Skeletal muscle satellite cell (primary cell): ENCODE data around the gene GRIN2A.

Source experiments
- H3K27me3 ChIP-seq: 2 replicates; pipeline ENCODE4 v1.7.0; 2013; ENCODE audit warnings: low read length; ENCODE audit not compliant: control insufficient read depth, insufficient read depth
- H3K36me3 ChIP-seq: 2 replicates; pipeline ENCODE4 v1.7.0; 2013; ENCODE audit warnings: mild to moderate bottlenecking, control low read depth, low read length; ENCODE audit not compliant: insufficient read depth
- H3K4me1 ChIP-seq: 2 replicates; pipeline ENCODE4 v1.7.0; 2013; ENCODE audit warnings: low read length; ENCODE audit not compliant: control insufficient read depth, insufficient read depth
- H3K4me2 ChIP-seq: 2 replicates; pipeline ENCODE4 v1.7.0; 2013; ENCODE audit warnings: mild to moderate bottlenecking, low read length
- H3K4me3 ChIP-seq: 2 replicates; pipeline ENCODE4 v1.7.0; 2013; ENCODE audit warnings: low read length
- H3K9ac ChIP-seq: 2 replicates; pipeline ENCODE4 v1.7.0; 2013; ENCODE audit warnings: mild to moderate bottlenecking, low read depth, low read length, moderate library complexity
- H3K9me3 ChIP-seq: replicated peaks from 2 replicates; pipeline ENCODE4 v1.7.0; 2013; ENCODE audit warnings: mild to moderate bottlenecking, control low read depth, low read length

GRIN2A gene

DNA sequence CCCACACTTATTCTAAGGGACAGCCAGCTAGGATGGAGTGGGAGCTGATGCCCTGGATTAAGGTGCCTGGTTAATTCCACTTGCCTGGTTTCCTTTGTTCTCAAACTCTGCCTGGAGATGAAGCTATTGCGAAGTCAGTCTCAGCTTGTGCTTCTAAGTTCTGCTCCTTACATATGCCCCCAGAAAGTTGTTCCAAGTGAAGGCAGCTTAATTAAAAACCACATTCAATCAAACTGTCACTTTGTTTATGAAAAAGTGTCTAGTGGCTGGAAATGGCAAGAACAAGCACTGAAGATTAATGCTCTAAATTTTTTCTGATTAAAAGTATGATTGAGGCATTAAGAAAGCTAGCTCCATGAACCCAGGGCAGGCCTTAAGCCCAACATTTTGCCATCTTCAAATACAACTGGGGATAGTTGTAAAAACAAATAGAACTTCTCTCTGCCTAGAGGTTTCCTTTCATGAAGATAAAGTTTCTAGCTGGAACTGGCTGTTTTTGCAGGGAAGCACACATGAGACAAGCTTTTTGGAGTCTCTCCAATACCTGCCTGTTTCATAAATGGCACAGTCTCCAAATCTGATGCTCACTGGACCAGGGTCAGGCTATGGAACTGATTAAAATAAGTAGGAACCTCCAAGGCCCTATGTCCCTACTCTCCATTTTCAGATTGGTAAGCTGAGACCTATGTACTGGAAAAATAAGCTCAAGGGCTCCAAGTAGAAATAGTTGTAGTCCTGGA lies 100.9 kb downstream of the GRIN2A start:
- Histone ChIP-seq H3K9me3 (peaks cover 10% of the 10 kb centered on the region), H3K27me3 (no peaks in the 10 kb centered on the region), H3K36me3 (no peaks in the 10 kb centered on the region), H3K4me2 (no peak overlapping the region), H3K9ac (no peak overlapping the region), H3K4me1 (no peaks in the 10 kb centered on the region), H3K4me3 (no peak overlapping the region)

DNA sequence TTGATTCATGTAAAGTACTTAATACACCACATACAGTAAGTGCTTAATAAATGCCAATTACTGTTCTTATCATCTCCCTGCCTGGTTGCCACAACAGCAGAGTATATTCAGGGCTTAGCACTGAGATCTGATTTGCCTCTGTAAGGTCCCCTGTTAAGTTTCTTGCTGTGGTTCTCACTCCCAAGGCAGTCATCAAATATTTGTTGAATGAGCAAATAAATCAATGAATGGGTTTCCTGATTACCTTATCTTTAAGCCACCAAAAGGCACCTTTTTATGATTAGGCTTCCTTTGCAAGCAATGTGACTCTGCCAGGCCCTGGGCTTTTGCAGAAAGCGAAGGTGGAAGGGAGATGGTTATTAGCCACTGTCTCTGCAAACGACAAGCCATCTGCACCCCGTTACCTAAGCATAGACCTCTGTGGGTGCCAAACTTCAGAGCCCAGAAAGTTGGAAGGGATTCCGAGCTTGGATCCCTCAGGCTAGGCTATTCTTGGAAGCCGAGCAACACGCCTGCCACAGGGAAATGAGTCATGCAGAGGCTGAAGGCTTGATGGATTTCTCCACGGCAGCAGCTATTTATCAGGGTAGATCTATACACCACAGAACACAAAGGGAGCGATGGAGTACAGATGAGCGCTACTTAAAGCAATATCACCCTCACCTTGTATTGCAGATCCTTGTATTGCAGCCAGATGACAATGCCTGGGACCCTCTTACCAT lies 102.0 kb downstream of the GRIN2A start:
- H3K36me3 ChIP-seq, result no peaks in the 10 kb centered on the region
- H3K9me3 ChIP-seq, result peaks cover 10% of the 10 kb centered on the region
- no peaks in the 10 kb centered on the region for H3K4me1 ChIP-seq
- H3K4me2 ChIP-seq, result no peak overlapping the region
- no peaks in the 10 kb centered on the region for H3K27me3 ChIP-seq
- H3K9ac ChIP-seq, result no peak overlapping the region
- no peak overlapping the region for H3K4me3 ChIP-seq

DNA sequence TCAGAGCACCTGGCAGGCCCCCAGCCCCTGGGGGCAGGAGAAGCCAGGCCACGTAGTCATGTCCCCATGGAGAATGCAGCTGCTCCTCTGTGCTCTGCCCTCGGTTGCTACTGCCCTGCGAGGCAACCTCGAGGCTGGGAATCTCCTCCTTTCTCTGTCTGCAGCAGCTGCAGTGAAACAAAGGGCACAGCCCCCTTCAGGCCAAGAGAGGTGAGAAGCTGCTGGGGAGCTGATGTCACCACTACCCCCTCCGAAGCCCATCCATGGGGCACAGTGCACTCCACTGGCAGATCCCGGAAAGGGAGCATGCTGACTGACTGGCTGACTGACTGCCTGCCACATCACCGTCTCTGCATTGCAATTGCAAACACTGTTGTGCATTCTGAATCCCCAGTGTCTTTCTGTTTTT lies 103.7 kb downstream of the GRIN2A start:
- H3K36me3 ChIP-seq, result no peaks in the 10 kb centered on the region
- H3K27me3 ChIP-seq, result no peaks in the 10 kb centered on the region
- no peak overlapping the region for H3K4me2 ChIP-seq
- no peak overlapping the region for H3K9ac ChIP-seq
- no peak overlapping the region for H3K4me3 ChIP-seq
- H3K4me1 ChIP-seq, result no peaks in the 10 kb centered on the region
- H3K9me3 ChIP-seq, result peaks cover 10% of the 10 kb centered on the region

DNA sequence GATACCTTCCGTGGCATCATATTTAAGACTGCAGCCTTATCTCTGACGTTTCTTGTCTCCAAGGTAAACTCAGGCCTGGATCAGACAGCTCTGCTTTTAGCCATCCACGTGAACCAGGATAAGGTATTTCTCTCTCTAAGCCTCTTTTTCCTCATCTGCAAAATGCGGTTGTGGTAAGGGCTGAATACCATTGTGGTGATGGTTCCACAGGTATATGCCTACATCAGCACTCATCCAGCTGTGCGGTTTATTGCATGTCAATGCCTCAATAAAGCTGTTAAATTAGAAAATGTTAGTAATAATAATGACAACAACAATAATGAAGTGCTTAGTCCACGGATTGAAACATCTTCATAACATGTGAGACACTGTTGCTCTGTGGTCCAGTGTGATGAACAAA lies 104.4 kb downstream of the GRIN2A start:
- peaks cover 10% of the 10 kb centered on the region for H3K9me3 ChIP-seq
- no peaks in the 10 kb centered on the region for H3K4me1 ChIP-seq
- no peaks in the 10 kb centered on the region for H3K36me3 ChIP-seq
- H3K27me3 ChIP-seq, result no peaks in the 10 kb centered on the region
- H3K9ac ChIP-seq, result no peak overlapping the region
- H3K4me2 ChIP-seq, result no peak overlapping the region
- no peak overlapping the region for H3K4me3 ChIP-seq

DNA sequence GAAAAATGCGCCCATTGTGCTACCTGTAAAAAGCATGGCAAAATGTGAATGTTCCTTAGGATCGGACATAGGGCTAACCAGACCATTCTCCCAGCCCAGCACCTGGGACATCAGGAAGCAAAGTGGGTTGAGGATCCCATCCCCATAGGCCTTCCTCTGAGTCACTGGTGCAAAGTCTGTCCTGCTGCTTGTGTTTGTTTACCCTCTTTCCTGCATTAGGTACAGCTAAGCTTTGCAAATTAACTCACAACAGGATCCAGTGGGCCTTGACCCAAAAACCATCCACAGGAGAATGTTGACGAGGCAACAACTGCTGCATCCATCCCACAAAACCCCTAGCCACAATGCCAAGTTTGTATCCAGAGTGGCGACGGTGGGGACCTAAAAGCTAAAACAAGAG lies 106.2 kb downstream of the GRIN2A start:
- Histone ChIP-seq H3K4me1 (no peaks in the 10 kb centered on the region), H3K9me3 (peaks cover 10% of the 10 kb centered on the region), H3K27me3 (no peaks in the 10 kb centered on the region), H3K4me2 (no peak overlapping the region), H3K4me3 (no peak overlapping the region), H3K36me3 (no peaks in the 10 kb centered on the region), H3K9ac (no peak overlapping the region)

DNA sequence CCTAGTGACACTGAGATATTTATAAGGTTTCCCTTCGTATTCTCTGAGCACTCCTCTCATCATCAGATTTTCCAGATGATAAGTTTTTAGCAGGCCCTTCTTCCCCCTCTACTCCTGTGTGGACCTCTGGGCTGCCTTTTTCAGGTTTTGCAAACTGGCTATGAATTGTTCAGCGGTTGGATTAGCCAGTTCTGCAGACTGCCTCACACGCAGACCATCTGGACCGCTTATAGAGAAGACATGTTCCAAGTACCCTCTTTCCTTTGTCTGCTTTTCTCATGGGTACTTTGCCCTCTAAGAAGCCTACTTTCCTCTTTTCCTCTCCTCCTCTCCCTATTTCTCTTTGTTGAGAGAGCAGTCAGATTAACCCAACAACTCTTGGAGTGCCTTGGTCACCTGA lies 111.6 kb downstream of the GRIN2A start:
- Histone ChIP-seq H3K4me1 (no peaks in the 10 kb centered on the region), H3K9me3 (peaks cover 4% of the 10 kb centered on the region), H3K4me3 (no peak overlapping the region), H3K36me3 (no peaks in the 10 kb centered on the region), H3K4me2 (no peak overlapping the region), H3K9ac (no peak overlapping the region), H3K27me3 (no peaks in the 10 kb centered on the region)

DNA sequence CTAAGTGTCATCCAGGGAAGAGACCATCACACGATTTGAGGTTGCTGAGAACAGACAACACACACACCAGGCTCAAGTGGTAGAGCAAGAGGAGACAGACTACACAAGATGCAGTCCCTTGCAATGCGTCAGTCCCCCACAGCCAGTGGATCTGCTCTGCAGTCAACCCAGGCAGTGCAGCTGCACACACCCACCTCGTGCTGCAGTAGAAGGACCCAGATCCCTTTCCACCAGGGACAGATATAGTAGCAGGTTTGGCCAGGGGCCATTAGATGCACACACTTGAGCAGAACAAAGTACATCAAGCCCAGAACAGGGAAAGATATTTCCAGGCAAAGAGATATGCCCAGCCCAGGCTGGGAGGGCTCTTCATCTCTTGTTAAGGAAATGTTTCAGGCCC lies 112.9 kb downstream of the GRIN2A start:
- no peaks in the 10 kb centered on the region for H3K4me1 ChIP-seq
- H3K36me3 ChIP-seq, result no peaks in the 10 kb centered on the region
- no peaks in the 10 kb centered on the region for H3K27me3 ChIP-seq
- no peak overlapping the region for H3K4me2 ChIP-seq
- no peak overlapping the region for H3K9ac ChIP-seq
- no peak overlapping the region for H3K4me3 ChIP-seq
- peaks cover 4% of the 10 kb centered on the region for H3K9me3 ChIP-seq

DNA sequence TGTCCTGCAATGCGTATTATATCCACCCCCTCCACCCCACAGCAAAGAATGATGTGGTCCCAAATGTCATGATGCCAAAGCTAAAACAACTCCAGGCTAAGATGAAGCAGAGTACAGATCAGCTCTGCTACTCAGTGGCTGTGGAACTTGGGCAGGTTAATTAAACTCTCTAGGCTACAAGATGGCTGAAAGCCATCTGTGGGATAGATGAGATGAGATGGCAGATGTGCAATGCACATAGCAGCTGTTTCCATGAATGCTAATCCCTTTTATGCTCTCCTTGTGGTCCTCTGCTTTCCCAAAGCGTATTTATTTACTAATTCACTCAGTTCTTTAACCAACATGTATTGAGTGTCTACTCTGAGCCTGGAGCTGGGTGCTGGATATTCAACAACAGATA lies 114.4 kb downstream of the GRIN2A start:
- H3K9me3 ChIP-seq, result peaks cover 4% of the 10 kb centered on the region
- no peak overlapping the region for H3K4me2 ChIP-seq
- no peaks in the 10 kb centered on the region for H3K4me1 ChIP-seq
- no peak overlapping the region for H3K4me3 ChIP-seq
- H3K27me3 ChIP-seq, result no peaks in the 10 kb centered on the region
- H3K9ac ChIP-seq, result no peak overlapping the region
- no peaks in the 10 kb centered on the region for H3K36me3 ChIP-seq

DNA sequence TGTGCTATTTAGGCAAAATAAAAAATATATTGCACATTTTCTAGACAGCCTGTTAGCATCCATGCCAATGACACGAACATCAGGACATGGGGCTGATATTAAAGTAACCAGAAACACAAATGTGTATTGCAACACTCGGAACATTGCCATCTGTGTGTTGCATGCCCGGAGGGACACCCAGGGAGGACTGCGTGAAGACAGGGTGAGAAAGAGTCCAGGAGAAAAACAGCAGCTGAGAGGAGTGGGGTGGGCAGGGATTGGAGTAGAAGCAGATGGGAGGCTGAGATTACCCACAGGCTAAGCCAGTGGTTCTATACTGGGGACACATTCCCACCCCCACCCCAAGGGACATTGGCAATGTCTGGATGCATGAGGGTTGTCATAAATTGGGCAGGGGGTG lies 114.8 kb downstream of the GRIN2A start:
- H3K4me1 ChIP-seq, result no peaks in the 10 kb centered on the region
- H3K27me3 ChIP-seq, result no peaks in the 10 kb centered on the region
- peaks cover 4% of the 10 kb centered on the region for H3K9me3 ChIP-seq
- H3K9ac ChIP-seq, result no peak overlapping the region
- no peaks in the 10 kb centered on the region for H3K36me3 ChIP-seq
- H3K4me2 ChIP-seq, result no peak overlapping the region
- no peak overlapping the region for H3K4me3 ChIP-seq

DNA sequence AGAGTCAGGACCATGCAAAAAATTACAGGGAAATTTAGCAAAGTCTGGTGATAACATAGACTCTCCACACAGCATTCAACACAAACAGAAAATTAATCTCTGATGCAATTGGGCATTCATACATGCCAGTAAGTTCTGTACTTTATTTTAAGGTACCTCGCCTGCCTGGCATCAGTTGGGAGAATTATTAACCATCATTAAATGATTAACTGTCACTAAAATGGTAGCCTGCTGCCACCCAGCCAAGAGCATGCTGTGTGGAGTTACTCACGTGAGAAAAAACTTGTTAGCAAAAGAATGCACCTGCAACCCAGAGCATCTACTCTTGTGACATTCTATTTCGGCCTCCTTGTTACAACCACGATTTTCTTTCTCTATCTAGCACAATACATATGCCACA lies 117.2 kb downstream of the GRIN2A start:
- Histone ChIP-seq H3K27me3 (no peaks in the 10 kb centered on the region), H3K4me1 (no peaks in the 10 kb centered on the region), H3K4me2 (no peak overlapping the region), H3K4me3 (no peak overlapping the region), H3K9ac (no peak overlapping the region), H3K36me3 (no peaks in the 10 kb centered on the region), H3K9me3 (peaks cover 4% of the 10 kb centered on the region)

DNA sequence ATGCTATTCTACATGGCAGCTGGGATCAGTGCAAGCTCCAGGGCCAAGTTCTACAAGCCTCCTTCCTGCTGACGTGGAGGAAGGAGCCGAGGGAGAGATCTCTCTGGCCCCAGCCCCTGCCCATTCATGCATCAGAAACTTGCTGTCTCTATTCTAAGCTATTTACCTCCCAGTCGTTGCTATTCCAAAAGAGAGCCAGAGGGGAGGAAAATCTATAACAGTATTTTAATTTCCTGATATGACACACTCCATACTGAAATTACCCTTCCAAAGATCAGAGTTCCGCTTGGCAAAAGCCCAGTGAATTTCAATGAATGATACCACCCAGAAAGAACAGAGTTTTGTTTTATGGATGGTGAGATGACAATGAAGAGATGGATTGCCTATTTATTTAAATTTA lies 133.4 kb downstream of the GRIN2A start:
- no peak overlapping the region for H3K4me3 ChIP-seq
- H3K4me1 ChIP-seq, result no peaks in the 10 kb centered on the region
- no peak overlapping the region for H3K4me2 ChIP-seq
- H3K36me3 ChIP-seq, result no peaks in the 10 kb centered on the region
- H3K9me3 ChIP-seq, result peaks cover 3% of the 10 kb centered on the region
- no peak overlapping the region for H3K9ac ChIP-seq
- H3K27me3 ChIP-seq, result no peaks in the 10 kb centered on the region

DNA sequence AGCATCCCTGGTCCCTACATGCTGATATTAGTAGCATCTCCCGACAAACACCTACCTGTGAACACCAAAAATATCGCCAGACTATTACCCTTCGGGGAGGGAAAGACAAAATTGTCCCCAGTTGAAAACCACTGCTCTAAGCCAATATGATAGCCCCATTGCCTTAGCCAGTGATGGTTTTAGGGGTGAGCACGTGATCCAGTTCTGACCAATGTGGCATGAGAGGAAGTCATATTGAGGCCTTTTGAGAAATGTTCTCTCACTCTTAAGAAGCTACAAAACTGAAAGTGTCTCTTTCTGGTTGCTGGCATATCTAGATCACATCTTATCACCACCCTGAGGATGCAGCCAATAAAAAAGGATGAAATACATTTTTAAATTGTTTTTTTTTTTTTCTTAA lies 136.3 kb downstream of the GRIN2A start:
- no peaks in the 10 kb centered on the region for H3K27me3 ChIP-seq
- no peak overlapping the region for H3K4me3 ChIP-seq
- H3K9me3 ChIP-seq, result peaks cover 3% of the 10 kb centered on the region
- H3K36me3 ChIP-seq, result no peaks in the 10 kb centered on the region
- no peak overlapping the region for H3K9ac ChIP-seq
- H3K4me2 ChIP-seq, result no peak overlapping the region
- H3K4me1 ChIP-seq, result no peaks in the 10 kb centered on the region
